Stomach (tissue), 4 donors: ENCODE results near the gene ZSCAN20.

Source experiments
- CTCF ChIP-seq, 7 experiments: fragments of 450-650 bp in 4 of 7; fragments of 200-600 bp in 3 of 7; sonication (generic) in 3 of 7; IDR thresholded peaks; one replicate each; pipeline ENCODE4 v1.5.1; 2016 to 2019; ENCODE audit warnings: antibody characterized with exemption in 7 of 7, control low read depth in 2 of 7, mild to moderate bottlenecking in 1 of 7
- POLR2A ChIP-seq, 4 donors: fragments of 450-650 bp; IDR thresholded peaks; one replicate each; pipeline ENCODE4 v1.6.1; 2016; ENCODE audit warnings: antibody characterized with exemption in 4 of 4, control low read depth in 2 of 4, mild to moderate bottlenecking in 1 of 4, moderate library complexity in 1 of 4
- POLR2AphosphoS5 ChIP-seq, 3 donors: sonication (generic); formaldehyde crosslinking; IDR thresholded peaks; one replicate each; pipeline ENCODE4 v1.6.1; 2016; ENCODE audit warnings: antibody characterized with exemption in 3 of 3

GRCh38 chr1:33472269-33472980 lies at the start of gene ZSCAN20:
- no peak for TF ChIP-seq CTCF (IDR thresholded peaks at IDR 0.05)
- peak; percentile 60 to 88 (median 80) for TF ChIP-seq POLR2AphosphoS5 (IDR thresholded peaks at IDR 0.05)
- TF ChIP-seq POLR2A (IDR thresholded peaks at IDR 0.05) = no peak
